Measurements from ENCODE around the gene ZNF784.

GRCh38 chr19:55652311-55653128 lies 28.2 kb upstream of the ZNF784 start:
- no peak for TF ChIP-seq BHLHE40 (IDR thresholded peaks at IDR 0.05; ENCODE audit: borderline replicate concordance)
- TF ChIP-seq FOXA1 (IDR thresholded peaks at IDR 0.05), result no peak
- no peak for TF ChIP-seq FOXK2 (IDR thresholded peaks at IDR 0.05)
- TF ChIP-seq SP1 (IDR thresholded peaks at IDR 0.05), result no peak
- no peak for TF ChIP-seq SUZ12 (IDR thresholded peaks at IDR 0.05)
- TF ChIP-seq FOXM1 (IDR thresholded peaks at IDR 0.05; ENCODE audit: borderline replicate concordance), result no peak
- TF ChIP-seq ZNF384 (IDR thresholded peaks at IDR 0.05), result no peak
- no peak for TF ChIP-seq ARNT (IDR thresholded peaks at IDR 0.05)

All from HEK293T (cell line).